GM23248 (cell line): Measurements from ENCODE around the gene WNK2.

Experiments used
- EZH2 ChIP-seq: fragments of 200-600 bp; sonication (generic); IDR thresholded peaks from 2 replicates; pipeline ENCODE4 v1.6.1; 2018; ENCODE audit warnings: antibody characterized with exemption, mild to moderate bottlenecking; ENCODE audit not compliant: insufficient read depth, poor library complexity, severe bottlenecking
- EZH2phosphoT487 ChIP-seq: fragments of 200-600 bp; sonication (generic); IDR thresholded peaks from 2 replicates; pipeline ENCODE4 v1.6.1; 2018; ENCODE audit warnings: antibody characterized with exemption, moderate library complexity, mild to moderate bottlenecking, low read depth; ENCODE audit not compliant: insufficient read depth

GRCh38 chr9:93306579-93307091 is 122.7 kb downstream of the WNK2 start:
- no peak for TF ChIP-seq EZH2
- TF ChIP-seq EZH2phosphoT487 = no peak
